OCI-LY3 (cell line): ENCODE results near the gene FCRLB.
"Not testable (repeated sequence)": the region's sequence is repeated elsewhere in the genome, so short reads cannot be mapped to it uniquely, and the experiment has no call there.

Experiments used
- H2AFZ ChIP-seq: fragments of 200-600, 300-600 bp; shearing (Covaris generic); 2 replicates; pipeline ENCODE4 v1.6.0; 2014; ENCODE audit warnings: antibody characterized with exemption, low read depth, low read length
- H3K27ac ChIP-seq: fragments of 200-600, 300-600 bp; sonication (generic); 2 replicates; pipeline ENCODE4 v1.5.1; 2014; ENCODE audit warnings: mild to moderate bottlenecking, low read length, moderate library complexity, mixed read lengths
- H3K27me3 ChIP-seq: fragments of 200-600, 300-600 bp; sonication (generic); 2 replicates; pipeline ENCODE4 v1.6.1; 2014; ENCODE audit warnings: low read depth, low read length, mixed read lengths
- H3K36me3 ChIP-seq: fragments of 200-600, 300-600 bp; sonication (generic); replicated peaks from 2 replicates; pipeline ENCODE3; 2014; ENCODE audit warnings: low read depth, low read length, mixed read lengths
- H3K4me1 ChIP-seq: fragments of 300-600, 200-600 bp; sonication (generic); 2 replicates; pipeline ENCODE4 v1.6.1; 2014; ENCODE audit warnings: low read length, mixed read lengths
- H3K4me2 ChIP-seq: fragments of 200-600, 300-600 bp; sonication (generic); 2 replicates; pipeline ENCODE4 v1.6.1; 2014; ENCODE audit warnings: low read length, mixed read lengths
- H3K4me3 ChIP-seq: fragments of 300-600, 200-600 bp; sonication (generic); 2 replicates; pipeline ENCODE4 v1.5.1; 2014; ENCODE audit warnings: antibody characterized with exemption, mild to moderate bottlenecking, low read length, moderate library complexity
- H3K79me2 ChIP-seq: fragments of 300-600, 200-600 bp; shearing (Covaris generic); 2 replicates; pipeline ENCODE4 v1.6.1; 2014; ENCODE audit warnings: mild to moderate bottlenecking, low read length, mixed read lengths
- H3K9ac ChIP-seq: fragments of 300-600, 200-600 bp; shearing (Covaris generic); 2 replicates; pipeline ENCODE4 v1.6.0; 2014; ENCODE audit warnings: mild to moderate bottlenecking, low read length, moderate library complexity
- H3K9me3 ChIP-seq: fragments of 200-600, 300-600 bp; shearing (Covaris generic); 2 replicates; pipeline ENCODE4 v1.6.1; 2014; ENCODE audit warnings: low read length, mixed read lengths; ENCODE audit not compliant: insufficient read depth
- H4K20me1 ChIP-seq: fragments of 200-600, 300-600 bp; sonication (generic); 2 replicates; pipeline ENCODE4 v1.6.1; 2016; ENCODE audit warnings: low read length, mixed read lengths; ENCODE audit not compliant: insufficient read depth
- CTCF ChIP-seq: fragments of 200-600, 300-600 bp; sonication (generic); IDR thresholded peaks from 2 replicates; pipeline ENCODE4 v1.5.1; 2014; ENCODE audit warnings: antibody characterized with exemption, low read length, low read depth
- EZH2phosphoT487 ChIP-seq: fragments of 200-600 bp; shearing (Covaris generic); IDR thresholded peaks from 2 replicates; pipeline ENCODE4 v1.6.1; 2018; ENCODE audit warnings: antibody characterized with exemption, mixed run types, low read depth

FCRLB gene

GRCh38 chr1:161766102-161766981 is 45.0 kb downstream of the FCRLB start, which contains the start of gene ATF6:
TSS of gene ATF6 (plus strand) at chr1:161766320. CDS start at chr1:161766361, 41 bp downstream.
- peak within 1 kb of the TSS; percentile 33 for H3K27ac ChIP-seq
- H3K4me3 ChIP-seq = peak within 1 kb of the TSS; percentile 94
- H3K9me3 ChIP-seq = no peaks in the 10 kb centered on the region
- H2AFZ ChIP-seq = peak within 1 kb of the TSS; percentile 82
- peak within 1 kb of the TSS; percentile 91 for H3K4me2 ChIP-seq
- no peaks in the 10 kb centered on the region for H3K27me3 ChIP-seq
- peak within 1 kb of the TSS; percentile 88 for H3K9ac ChIP-seq
- no peaks in the 10 kb centered on the region for H3K36me3 ChIP-seq
- H3K4me1 ChIP-seq = peaks cover 18% of the 10 kb centered on the region
- H4K20me1 ChIP-seq = peaks cover 10% of the 10 kb centered on the region; the same call in 1 of the 2 replicates
- peaks cover 53% of the 10 kb centered on the region for H3K79me2 ChIP-seq
- no peak for TF ChIP-seq EZH2phosphoT487
- TF ChIP-seq CTCF = no peak

GRCh38 chr1:161768461-161768860 is 47.1 kb downstream of the FCRLB start:
- no peak overlapping the region for H3K9ac ChIP-seq
- peaks cover 14% of the 10 kb centered on the region for H3K4me1 ChIP-seq
- no peak overlapping the region for H3K27ac ChIP-seq
- H3K27me3 ChIP-seq = no peaks in the 10 kb centered on the region
- no peak overlapping the region for H2AFZ ChIP-seq
- H3K9me3 ChIP-seq = no peaks in the 10 kb centered on the region
- H3K36me3 ChIP-seq = no peaks in the 10 kb centered on the region
- H4K20me1 ChIP-seq = peaks cover 21% of the 10 kb centered on the region; the same call in 1 of the 2 replicates
- H3K4me3 ChIP-seq = no peak overlapping the region
- peaks cover 70% of the 10 kb centered on the region for H3K79me2 ChIP-seq
- TF ChIP-seq CTCF = no peak
- TF ChIP-seq EZH2phosphoT487 = no peak
- no peak overlapping the region for H3K4me2 ChIP-seq

- Histone ChIP-seq H3K9ac (no peak overlapping the region), H4K20me1 (peaks cover 21% of the 10 kb centered on the region; the same call in 1 of the 2 replicates), H3K4me1 (peaks cover 12% of the 10 kb centered on the region), H3K9me3 (no peaks in the 10 kb centered on the region), H3K27me3 (no peaks in the 10 kb centered on the region), H3K36me3 (no peaks in the 10 kb centered on the region), H2AFZ (no peak overlapping the region), H3K79me2 (peaks cover 76% of the 10 kb centered on the region), H3K27ac (no peak overlapping the region), H3K4me3 (no peak overlapping the region), H3K4me2 (no peak overlapping the region)
- TF ChIP-seq CTCF (no peak), EZH2phosphoT487 (no peak)
Measured at GRCh38 chr1:161768986-161769672, 47.8 kb downstream of the FCRLB start.

- H3K27me3 ChIP-seq, H3K36me3 ChIP-seq, H3K27ac ChIP-seq, H3K9ac ChIP-seq, H3K4me2 ChIP-seq, H3K4me3 ChIP-seq, H2AFZ ChIP-seq, H3K9me3 ChIP-seq: not testable (repeated sequence)
- Histone ChIP-seq H3K4me1 (peaks cover 12% of the 10 kb centered on the region), H4K20me1 (peaks cover 21% of the 10 kb centered on the region; the same call in 1 of the 2 replicates), H3K79me2 (peaks cover 81% of the 10 kb centered on the region)
Measured at GRCh38 chr1:161769673-161770045, 48.3 kb downstream of the FCRLB start.
